Activated CD4-positive, alpha-beta T cell treated with anti-CD3 and anti-CD28 coated beads, Interleukin-2, amount 50 U/mL, for 4 hours (primary cell): ENCODE data around the gene DHH.
"Not testable (repeated sequence)": the region's sequence is repeated elsewhere in the genome, so short reads cannot be mapped to it uniquely, and the experiment has no call there.

Experiments used
- DNase-seq, 2 experiments: peaks; one replicate each; pipeline ENCODE4 v3.0.0-alpha.2; 2020

DHH gene

DNA sequence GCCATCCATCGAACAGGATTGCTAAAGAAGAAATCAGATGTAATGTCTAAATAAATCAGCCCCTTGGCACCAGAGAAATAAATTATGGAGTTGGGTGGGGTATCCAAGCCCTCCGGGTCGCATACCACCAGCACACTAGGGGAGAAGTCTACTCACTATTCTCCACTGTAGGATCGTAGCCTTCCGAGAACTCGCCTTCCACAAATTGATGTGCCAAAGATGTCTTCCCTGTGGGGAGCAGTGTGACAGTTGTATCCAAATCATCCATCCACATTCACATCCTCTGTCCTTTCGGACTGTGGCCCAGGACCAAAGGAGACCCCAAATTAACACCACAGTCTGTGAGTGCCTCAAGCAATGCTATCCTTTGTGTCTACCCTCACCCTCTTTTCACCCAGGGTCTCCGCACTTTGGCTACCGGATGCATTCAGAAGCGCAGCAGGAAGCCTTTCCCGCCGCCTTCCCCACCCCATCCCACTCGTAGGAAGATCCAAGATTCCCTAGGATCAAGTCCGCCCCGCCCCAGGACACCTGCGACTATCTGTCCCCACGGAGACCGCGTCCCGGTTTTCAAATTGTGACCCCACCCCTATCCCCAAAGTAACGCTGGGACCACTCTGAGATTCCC, 25.6 kb downstream of the DHH start:
- no peak for DNase-seq

DNA sequence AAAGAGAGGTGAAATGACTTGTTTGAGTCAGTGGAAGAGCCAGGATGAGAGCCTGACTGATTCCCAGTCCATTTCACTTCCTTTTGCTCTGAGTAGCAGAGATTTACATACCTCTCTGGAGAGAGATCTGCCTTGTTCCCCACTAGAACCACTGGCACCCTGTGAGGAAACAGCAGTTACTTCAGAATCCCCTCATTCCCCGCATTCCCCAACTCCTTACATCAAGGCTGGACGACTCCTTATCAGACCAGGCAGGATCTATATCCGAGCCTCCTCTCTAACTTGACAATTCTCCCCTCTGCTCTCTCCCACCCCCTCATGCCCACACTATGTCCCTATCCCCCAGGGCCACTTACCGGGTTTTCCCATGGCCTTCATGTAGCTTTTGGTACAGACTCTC, 28.5 kb downstream of the DHH start:
- no peak for DNase-seq

GRCh38 chr12:49064767-49065152, 29.8 kb downstream of the DHH start:
- no peak for DNase-seq

DNA sequence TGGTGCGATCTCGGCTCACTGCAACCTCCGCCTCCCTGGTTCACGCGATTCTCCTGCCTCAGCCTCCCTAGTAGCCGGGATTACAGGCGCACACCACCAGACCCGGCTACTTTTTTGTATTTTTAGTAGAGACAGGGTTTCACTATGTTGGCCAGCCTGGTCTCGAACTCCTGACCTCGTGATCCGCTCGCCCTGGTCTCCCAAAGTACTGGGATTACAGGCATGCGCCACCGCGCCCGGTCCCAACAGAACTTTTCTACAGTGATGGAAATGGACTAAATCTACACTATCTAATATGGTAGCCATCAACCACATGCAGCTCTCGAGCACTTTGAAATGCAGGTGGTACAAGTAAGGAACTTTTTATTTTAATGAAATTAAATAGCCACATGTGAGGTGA, 32.7 kb downstream of the DHH start:
- DNase-seq, result not testable (repeated sequence)

DNA sequence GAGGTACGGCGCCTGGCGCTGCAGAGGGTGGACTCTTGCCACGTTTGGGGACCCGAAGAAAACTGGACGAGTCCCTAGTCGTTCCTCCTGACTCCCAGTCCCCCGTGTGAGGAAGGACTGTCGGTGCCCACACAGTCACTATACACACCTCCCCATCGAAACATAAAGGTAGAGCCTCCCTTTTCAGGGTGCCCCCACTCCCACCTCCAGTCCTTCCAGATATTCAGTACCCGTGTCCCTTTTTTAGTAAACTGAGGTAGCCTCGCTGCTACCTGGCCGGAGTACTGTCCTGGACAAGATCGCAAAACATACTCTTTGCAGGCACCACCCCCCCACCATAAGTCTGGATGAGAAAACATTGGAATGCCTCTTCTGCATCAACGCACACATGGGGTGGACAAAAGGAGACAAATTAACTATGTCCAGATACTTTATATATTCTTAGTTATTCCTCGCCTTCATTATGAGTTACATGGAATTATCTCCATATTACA, 33.4 kb downstream of the DHH start:
- no peak for DNase-seq

- peak; percentile 84 to 88 for DNase-seq
Observed at GRCh38 chr12:49060237-49061156, 34.1 kb downstream of the DHH start, which contains the start of gene KMT2D. KMT2D (minus strand) TSS chr12:49060794; CDS start chr12:49055324, 5,470 bp downstream.

- DNase-seq, result no peak
Observed at GRCh38 chr12:49059299-49060171, 35.1 kb downstream of the DHH start.

DNA sequence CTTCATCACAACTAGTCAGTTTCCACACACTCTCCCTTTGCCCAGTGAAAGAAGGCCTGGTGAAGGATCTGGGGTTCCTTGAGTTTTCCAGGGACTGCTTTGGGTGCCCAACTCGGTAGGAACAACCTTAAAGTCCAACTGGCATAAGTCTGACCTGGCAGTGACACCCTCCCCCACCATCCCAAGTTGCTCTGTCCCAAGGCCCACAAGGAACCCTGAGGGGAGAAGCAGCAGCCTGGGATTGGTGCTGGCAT, 35.6 kb downstream of the DHH start:
- no peak for DNase-seq

DNA sequence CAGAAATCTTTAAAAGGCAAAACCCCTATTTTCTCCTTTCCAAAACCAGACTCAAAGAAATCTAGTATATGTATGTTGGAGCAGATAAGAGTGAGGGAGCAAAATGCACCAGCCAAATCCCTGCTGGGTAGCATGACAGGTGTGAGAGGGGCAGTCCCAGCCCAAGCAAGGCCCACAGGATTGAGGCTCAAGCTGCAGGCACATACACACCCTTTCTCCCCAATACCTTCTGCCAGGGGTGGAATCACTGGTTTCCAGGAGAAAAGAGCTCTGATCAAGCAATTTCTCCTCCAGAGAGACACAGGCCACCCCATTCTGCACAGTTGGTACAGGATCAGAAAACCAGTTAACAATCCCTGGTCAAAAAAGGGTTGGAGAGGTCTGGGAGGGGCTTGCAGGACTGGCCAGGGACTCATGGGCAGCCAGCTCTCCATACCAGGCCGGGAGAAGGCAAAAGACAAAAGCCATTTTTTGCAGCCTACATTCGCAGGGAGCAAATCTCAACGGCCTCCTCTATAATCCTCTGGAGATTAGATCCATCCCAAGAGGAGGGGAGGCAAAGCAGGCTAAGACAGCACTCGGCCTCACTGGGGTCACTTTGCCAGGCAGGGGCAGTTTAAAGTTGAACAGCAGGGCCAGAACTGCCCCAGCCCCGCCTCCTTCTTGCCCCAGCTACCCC, 36.1 kb downstream of the DHH start:
- no peak for DNase-seq

DNA sequence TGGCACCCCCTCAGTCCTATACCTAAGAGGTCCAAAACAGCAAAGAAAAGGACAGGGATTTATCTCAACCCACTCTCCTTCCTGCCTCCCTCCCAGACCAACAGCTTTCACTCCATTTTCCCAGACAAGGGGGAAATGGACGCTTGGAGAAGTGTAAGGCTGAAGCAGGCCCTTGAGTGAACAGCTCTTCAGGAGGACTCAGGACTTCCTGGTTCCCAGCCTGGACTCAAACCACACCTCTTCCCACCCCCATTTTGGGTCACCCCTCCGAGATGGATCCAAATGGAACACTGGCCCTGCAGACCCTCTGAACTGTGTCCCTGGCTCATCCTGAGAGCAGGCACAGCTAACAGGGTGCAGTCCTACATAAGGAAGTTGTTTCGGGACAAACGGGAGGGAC, 36.7 kb downstream of the DHH start:
- DNase-seq, result no peak

- DNase-seq, result peak; percentile 37
Observed at GRCh38 chr12:49055978-49056754, 38.4 kb downstream of the DHH start.

DNA sequence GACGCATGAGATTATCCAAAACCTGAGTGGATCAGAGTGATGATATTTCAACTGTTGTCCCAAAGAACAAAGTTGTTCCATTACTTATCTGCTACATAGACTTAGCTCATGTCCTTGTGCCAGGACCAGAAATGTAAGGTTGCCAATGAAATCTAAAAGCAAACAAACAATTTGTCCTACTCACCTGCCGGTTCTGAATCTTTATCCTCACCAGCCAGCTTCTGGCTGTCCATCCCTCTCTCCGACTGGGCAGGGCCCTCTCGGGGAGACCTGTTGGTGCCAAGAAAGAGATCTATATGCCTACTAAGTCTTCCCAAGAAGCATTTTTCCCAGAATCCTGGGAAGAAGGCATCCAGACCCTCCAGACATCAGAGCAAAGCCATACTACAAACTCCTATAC, 39.5 kb downstream of the DHH start:
- no peak for DNase-seq

DNA sequence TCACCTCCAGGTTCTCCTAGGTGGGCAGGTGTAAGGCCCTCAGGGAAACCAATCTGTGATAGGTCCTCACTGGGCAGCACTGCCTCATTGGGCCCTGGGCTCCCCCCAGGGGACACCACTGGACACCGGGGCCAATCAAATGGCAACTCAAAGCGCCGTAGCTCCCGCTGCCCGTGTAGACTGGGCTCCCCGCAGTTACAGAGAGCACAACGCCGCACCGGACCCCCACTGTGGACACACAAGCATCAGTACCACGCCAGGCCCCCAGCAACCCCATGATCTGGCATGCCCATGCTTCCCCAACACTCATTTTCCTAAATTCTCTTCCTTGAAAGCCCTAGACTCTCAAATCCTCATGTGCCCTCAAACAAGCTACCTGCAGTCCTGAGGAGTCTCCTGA, 40.1 kb downstream of the DHH start:
- no peak for DNase-seq

DNA sequence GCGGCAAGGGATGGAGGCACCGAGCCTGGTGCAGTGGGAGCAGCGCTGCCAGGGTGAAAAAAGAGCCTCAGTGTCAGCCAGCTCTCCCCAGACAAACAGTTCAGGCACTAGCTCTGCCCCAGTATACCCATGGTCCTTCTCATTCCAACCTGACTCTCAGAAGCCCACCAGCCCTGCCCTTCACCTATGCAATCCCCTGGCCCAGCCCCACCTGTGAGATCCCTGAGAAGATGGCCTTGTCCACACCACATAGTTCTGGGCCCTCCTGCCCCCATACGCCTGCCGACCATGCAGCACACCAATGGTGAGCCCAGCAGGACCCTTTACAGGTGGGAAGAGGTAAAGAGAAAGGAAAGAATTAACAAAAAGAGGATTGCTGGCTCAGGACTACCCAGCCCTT, 40.5 kb downstream of the DHH start:
- DNase-seq, result no peak

- no peak for DNase-seq
Observed at GRCh38 chr12:49052451-49053208, 42.0 kb downstream of the DHH start.

DNA sequence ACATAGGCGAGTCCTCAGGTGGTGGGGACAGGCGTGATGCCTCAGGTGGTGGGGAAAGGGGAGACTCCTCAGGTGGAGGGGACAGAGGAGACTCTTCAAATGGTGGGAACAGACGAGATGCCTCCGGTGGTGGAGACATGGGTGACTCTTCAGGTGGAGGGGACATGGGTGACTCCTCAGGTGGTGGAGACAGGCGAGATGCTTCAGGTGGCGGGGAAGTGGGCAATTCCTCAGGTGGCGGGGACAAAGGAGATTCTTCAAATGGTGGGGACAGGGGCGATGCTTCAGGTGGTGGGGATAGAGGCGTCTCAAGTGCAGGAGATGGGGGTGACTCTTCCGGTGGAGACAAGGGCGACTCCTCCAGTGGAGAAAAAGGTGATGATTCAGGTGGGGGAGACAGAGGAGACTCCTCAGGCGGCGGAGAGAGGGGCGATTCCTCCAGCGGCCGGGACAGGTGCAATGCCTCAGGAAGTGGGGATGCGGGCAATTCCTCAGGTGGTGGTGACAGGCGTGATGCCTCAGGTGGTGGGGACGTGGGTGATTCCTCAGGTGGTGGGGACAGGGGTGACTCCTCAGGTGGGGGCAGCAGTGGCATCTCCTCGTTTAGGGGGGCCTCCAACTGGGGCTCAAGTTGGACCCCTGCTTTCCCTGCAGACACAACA, 42.7 kb downstream of the DHH start:
- no peak for DNase-seq

- DNase-seq, result no peak
Observed at GRCh38 chr12:49051373-49051764, 43.2 kb downstream of the DHH start.

DNA sequence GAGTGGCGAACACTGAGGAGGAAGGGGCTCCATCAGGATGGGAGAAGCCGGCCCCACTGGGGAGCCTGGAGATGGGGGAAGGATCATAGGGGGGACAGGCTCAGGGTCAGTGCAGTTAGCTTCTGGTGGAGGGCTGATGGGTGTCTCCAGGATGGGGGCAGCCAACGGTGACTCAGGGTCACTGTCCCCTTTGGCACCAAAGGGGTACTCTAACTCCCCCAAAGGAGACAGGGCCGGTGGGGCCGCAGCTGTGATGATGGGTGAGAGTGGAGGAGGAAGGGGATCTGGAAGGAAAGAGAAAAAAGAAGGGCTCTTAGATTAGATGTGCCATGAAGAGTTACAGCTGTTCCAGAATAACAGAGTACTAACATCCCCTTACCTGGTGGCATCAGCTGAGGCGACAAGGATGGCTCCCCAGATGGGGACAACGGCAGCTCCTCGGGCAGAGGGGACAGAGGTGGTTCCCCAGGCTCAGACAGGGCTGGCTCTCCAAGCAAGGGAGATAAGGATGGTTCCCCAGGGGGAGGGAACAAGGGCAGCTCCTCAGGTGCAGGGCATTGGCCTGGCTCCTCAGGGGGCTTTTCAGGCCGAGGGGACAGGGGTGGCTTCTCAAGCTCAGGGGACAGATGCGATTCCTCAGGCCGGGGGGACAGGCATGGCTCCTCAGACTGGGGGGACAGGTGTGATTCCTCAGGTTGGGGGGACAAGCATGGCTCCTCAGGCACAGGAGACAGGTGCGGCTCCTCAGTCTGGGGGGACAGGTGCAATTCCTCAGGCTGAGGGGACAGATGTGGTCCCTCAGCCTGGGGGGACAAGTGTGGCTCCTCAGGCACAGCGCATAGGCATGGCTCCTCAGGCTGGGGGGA, 43.9 kb downstream of the DHH start:
- no peak for DNase-seq

GRCh38 chr12:49049566-49050224, 44.9 kb downstream of the DHH start:
- no peak for DNase-seq
